Skeletal muscle satellite cell (primary cell): Measurements from ENCODE around the gene TMIGD1.

Experiments
- H3K27me3 ChIP-seq: 2 replicates; pipeline ENCODE4 v1.7.0; 2013; ENCODE audit warnings: low read length; ENCODE audit not compliant: control insufficient read depth, insufficient read depth
- H3K36me3 ChIP-seq: 2 replicates; pipeline ENCODE4 v1.7.0; 2013; ENCODE audit warnings: mild to moderate bottlenecking, control low read depth, low read length; ENCODE audit not compliant: insufficient read depth
- H3K4me1 ChIP-seq: 2 replicates; pipeline ENCODE4 v1.7.0; 2013; ENCODE audit warnings: low read length; ENCODE audit not compliant: control insufficient read depth, insufficient read depth
- H3K4me2 ChIP-seq: 2 replicates; pipeline ENCODE4 v1.7.0; 2013; ENCODE audit warnings: mild to moderate bottlenecking, low read length
- H3K4me3 ChIP-seq: 2 replicates; pipeline ENCODE4 v1.7.0; 2013; ENCODE audit warnings: low read length
- H3K9ac ChIP-seq: 2 replicates; pipeline ENCODE4 v1.7.0; 2013; ENCODE audit warnings: mild to moderate bottlenecking, low read depth, low read length, moderate library complexity
- H3K9me3 ChIP-seq: replicated peaks from 2 replicates; pipeline ENCODE4 v1.7.0; 2013; ENCODE audit warnings: mild to moderate bottlenecking, control low read depth, low read length

TMIGD1 gene

DNA sequence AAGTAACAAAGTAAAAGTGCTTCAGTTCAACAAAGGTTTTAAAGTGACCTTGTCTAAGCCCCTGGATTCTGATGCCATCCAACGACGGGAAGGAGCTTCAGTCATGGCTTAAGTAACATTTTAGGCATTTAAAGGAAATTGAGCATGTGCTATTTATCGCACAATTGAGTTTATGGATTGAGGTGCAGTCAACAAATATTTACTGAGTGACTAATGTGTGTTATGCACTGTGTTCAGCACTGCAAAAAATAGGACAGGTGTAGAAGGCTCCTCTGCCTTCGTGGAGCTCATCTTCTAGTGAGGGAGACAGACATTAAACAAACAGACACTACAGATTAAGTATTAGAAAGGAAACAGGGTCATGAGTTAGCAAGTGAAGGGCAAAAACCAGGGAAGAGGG is 12.5 kb downstream of the TMIGD1 start:
- H3K9ac ChIP-seq, result no peak overlapping the region
- H3K4me2 ChIP-seq, result no peak overlapping the region
- peaks cover 42% of the 10 kb centered on the region for H3K27me3 ChIP-seq
- H3K9me3 ChIP-seq, result no peaks in the 10 kb centered on the region
- no peak overlapping the region for H3K4me3 ChIP-seq
- H3K36me3 ChIP-seq, result no peaks in the 10 kb centered on the region
- H3K4me1 ChIP-seq, result no peaks in the 10 kb centered on the region

DNA sequence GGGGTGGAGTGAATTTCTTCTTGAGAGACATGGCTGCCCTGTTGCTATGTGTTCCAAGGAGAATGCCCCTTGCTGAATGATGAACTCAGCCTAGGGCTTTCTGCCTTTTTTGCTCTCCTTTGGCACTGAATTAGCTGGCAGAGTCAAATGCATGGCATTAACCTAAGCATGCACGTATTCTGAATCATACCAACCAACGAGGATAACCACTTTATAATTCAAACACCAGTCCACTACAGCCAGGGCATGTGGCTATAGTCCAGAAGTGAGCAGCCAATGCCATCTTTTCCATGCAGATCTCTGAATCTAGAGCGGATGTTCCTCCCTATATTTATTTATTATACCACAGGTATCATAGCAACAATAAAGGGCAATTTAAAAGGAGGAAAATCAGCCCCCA is 15.7 kb downstream of the TMIGD1 start:
- no peaks in the 10 kb centered on the region for H3K9me3 ChIP-seq
- no peak overlapping the region for H3K9ac ChIP-seq
- H3K4me1 ChIP-seq, result no peaks in the 10 kb centered on the region
- H3K4me2 ChIP-seq, result no peak overlapping the region
- H3K36me3 ChIP-seq, result no peaks in the 10 kb centered on the region
- no peak overlapping the region for H3K4me3 ChIP-seq
- H3K27me3 ChIP-seq, result peaks cover 24% of the 10 kb centered on the region

- no peaks in the 10 kb centered on the region for H3K9me3 ChIP-seq
- no peak overlapping the region for H3K4me2 ChIP-seq
- H3K4me3 ChIP-seq, result no peak overlapping the region
- H3K36me3 ChIP-seq, result no peaks in the 10 kb centered on the region
- H3K9ac ChIP-seq, result no peak overlapping the region
- H3K4me1 ChIP-seq, result no peaks in the 10 kb centered on the region
- H3K27me3 ChIP-seq, result peaks cover 22% of the 10 kb centered on the region
Measured at GRCh38 chr17:30316736-30317135, 17.1 kb downstream of the TMIGD1 start.

DNA sequence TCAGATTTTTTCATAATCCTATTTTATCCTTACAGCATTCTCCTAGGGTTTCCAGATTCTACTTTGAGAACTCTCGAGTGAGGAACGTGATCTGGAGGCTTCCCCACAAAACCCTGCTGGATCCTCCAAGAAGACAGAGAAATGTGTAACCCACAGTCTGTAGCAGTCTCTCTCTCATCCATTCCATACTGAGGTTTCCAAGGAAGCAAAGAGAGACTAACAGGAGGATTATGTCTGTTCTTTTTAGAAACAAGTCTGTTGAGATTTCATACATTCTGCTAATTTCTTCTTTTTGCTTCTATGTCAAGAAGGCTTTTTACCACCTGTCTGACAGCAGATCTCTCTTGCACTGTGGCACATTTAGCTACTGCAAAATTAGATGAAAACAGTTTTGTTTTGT is 18.8 kb downstream of the TMIGD1 start:
- no peak overlapping the region for H3K9ac ChIP-seq
- peaks cover 16% of the 10 kb centered on the region for H3K27me3 ChIP-seq
- H3K9me3 ChIP-seq, result no peaks in the 10 kb centered on the region
- H3K36me3 ChIP-seq, result no peaks in the 10 kb centered on the region
- no peak overlapping the region for H3K4me3 ChIP-seq
- no peak overlapping the region for H3K4me2 ChIP-seq
- no peaks in the 10 kb centered on the region for H3K4me1 ChIP-seq

GRCh38 chr17:30314474-30314873 is 19.4 kb downstream of the TMIGD1 start:
- Histone ChIP-seq H3K4me3 (no peak overlapping the region), H3K4me1 (no peaks in the 10 kb centered on the region)

DNA sequence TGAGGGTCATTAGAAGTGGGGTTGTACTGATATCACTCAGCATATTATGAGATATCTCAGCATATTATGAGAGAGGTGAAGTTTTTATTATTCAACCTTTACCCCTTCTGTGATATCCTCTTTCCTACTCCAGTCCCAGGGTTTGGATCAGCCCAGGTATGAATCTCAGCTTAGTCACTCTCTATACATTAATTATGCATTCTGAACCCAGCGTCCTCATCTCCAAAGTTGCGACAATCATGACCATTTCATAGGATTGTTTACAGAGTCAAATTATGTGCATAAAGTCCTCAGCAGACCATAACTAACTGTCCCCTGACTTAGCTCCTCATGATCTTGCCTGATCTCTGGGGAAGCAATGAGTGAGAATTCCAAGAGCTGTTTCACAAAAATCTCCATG is 21.6 kb downstream of the TMIGD1 start:
- Histone ChIP-seq H3K9me3 (no peaks in the 10 kb centered on the region), H3K27me3 (peaks cover 10% of the 10 kb centered on the region), H3K4me1 (no peaks in the 10 kb centered on the region), H3K9ac (no peak overlapping the region), H3K36me3 (no peaks in the 10 kb centered on the region), H3K4me3 (no peak overlapping the region), H3K4me2 (no peak overlapping the region)

More at GRCh38 chr17:30314474-30314873, 19.4 kb downstream of the TMIGD1 start:
- Histone ChIP-seq H3K4me2 (no peak overlapping the region), H3K36me3 (no peaks in the 10 kb centered on the region), H3K27me3 (peaks cover 12% of the 10 kb centered on the region), H3K9me3 (no peaks in the 10 kb centered on the region), H3K9ac (no peak overlapping the region)

DNA sequence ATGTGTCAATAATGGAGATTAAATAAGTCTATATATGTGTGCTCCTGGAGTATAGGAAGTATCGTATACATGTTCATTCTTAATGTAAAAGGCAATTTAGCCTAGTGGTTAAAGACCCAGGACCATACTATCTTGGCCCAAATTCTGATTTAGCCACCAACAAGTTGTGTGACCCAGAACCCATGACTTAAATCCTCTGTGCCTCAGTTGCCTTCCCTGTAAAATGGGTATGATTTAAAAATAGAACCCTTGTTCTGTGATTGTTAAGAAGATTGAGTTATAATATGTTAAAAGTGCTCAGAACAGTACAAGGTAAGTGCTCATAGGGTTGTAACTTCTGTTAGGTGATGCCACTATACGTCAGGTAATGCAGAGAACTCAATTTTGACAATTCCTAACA is 23.3 kb downstream of the TMIGD1 start:
- Histone ChIP-seq H3K9me3 (no peaks in the 10 kb centered on the region), H3K27me3 (peaks cover 15% of the 10 kb centered on the region), H3K9ac (no peak overlapping the region), H3K4me3 (no peak overlapping the region), H3K36me3 (no peaks in the 10 kb centered on the region), H3K4me1 (no peaks in the 10 kb centered on the region), H3K4me2 (no peak overlapping the region)

DNA sequence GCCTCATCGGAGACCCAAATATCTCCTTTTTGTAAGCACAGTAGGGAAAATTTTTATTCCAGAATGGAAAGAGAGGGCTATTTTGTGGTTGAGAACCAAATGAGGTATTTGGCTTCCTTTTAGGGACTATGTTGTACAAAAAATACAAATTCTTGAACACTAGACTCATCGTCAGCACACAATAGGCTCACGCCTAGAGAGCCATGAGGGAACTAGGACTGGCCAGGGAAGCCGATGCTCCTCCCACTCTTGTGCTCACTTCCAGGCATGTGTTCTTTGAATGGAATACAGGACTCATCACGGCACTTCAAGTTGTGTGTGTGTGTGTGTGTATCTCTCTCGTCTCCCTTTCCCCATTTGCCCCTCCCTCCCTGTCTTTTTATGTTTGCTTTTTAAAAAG is 24.3 kb downstream of the TMIGD1 start:
- H3K4me1 ChIP-seq, result no peaks in the 10 kb centered on the region
- peaks cover 6% of the 10 kb centered on the region for H3K27me3 ChIP-seq
- no peak overlapping the region for H3K9ac ChIP-seq
- no peak overlapping the region for H3K4me2 ChIP-seq
- no peaks in the 10 kb centered on the region for H3K36me3 ChIP-seq
- H3K9me3 ChIP-seq, result no peaks in the 10 kb centered on the region
- H3K4me3 ChIP-seq, result no peak overlapping the region

- Histone ChIP-seq H3K9ac (no peak overlapping the region), H3K4me2 (no peak overlapping the region), H3K4me1 (no peaks in the 10 kb centered on the region), H3K4me3 (no peak overlapping the region), H3K9me3 (no peaks in the 10 kb centered on the region), H3K36me3 (no peaks in the 10 kb centered on the region), H3K27me3 (peaks cover 6% of the 10 kb centered on the region)
Measured at GRCh38 chr17:30308406-30308805, 25.5 kb downstream of the TMIGD1 start.

GRCh38 chr17:30304778-30305177 is 29.1 kb downstream of the TMIGD1 start:
- H3K4me2 ChIP-seq, result no peak overlapping the region
- H3K36me3 ChIP-seq, result no peaks in the 10 kb centered on the region
- H3K9ac ChIP-seq, result no peak overlapping the region
- H3K9me3 ChIP-seq, result no peaks in the 10 kb centered on the region
- H3K4me3 ChIP-seq, result no peak overlapping the region
- no peaks in the 10 kb centered on the region for H3K4me1 ChIP-seq
- peaks cover 6% of the 10 kb centered on the region for H3K27me3 ChIP-seq

DNA sequence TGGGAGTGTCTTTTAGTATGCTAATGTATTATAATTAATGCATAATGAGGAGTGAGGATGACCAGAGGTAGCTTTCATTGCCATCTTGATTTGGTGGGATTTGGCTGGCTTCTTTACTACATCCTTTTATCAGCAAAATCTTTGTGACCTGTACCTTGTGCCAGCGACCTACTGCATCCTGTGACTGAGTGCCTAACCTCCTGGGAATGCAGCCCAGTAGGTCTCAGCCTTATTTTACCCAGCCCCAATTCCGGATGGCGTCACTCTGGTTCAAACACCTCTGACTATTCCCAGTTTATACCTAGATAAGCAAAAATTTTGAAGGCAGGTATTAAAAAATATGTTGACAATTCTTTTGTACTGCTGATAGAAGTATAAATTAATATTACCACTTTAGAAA is 31.6 kb downstream of the TMIGD1 start:
- Histone ChIP-seq H3K9me3 (no peaks in the 10 kb centered on the region), H3K9ac (no peak overlapping the region), H3K4me2 (no peak overlapping the region), H3K36me3 (no peaks in the 10 kb centered on the region), H3K4me3 (no peak overlapping the region), H3K4me1 (no peaks in the 10 kb centered on the region), H3K27me3 (peaks cover 6% of the 10 kb centered on the region)

- Histone ChIP-seq H3K36me3 (no peaks in the 10 kb centered on the region), H3K9me3 (no peaks in the 10 kb centered on the region), H3K4me1 (no peaks in the 10 kb centered on the region), H3K4me3 (no peak overlapping the region), H3K27me3 (peaks cover 3% of the 10 kb centered on the region), H3K9ac (no peak overlapping the region), H3K4me2 (no peak overlapping the region)
Measured at GRCh38 chr17:30300818-30301217, 33.0 kb downstream of the TMIGD1 start.
